SK-N-MC (cell line): ENCODE measurements around the gene ZRSR2.
"Not testable (repeated sequence)": the region's sequence is repeated elsewhere in the genome, so short reads cannot be mapped to it uniquely, and the experiment has no call there.

Experiments used
- DNase-seq: peaks from one replicate; pipeline ENCODE4 v3.0.0-alpha.2; 2011; ENCODE audit warnings: low read depth, low spot score
- H3K27ac ChIP-seq: fragments of 200-600 bp; sonication (generic); 2 replicates; pipeline ENCODE4 v1.5.1; 2016; ENCODE audit warnings: mixed run types
- H3K36me3 ChIP-seq: fragments of 200-600 bp; sonication (generic); 2 replicates; pipeline ENCODE4 v1.6.1; 2017; ENCODE audit warnings: antibody characterized with exemption, low read length, mixed read lengths; ENCODE audit not compliant: insufficient read depth
- H3K4me3 ChIP-seq: fragments of 200-600 bp; sonication (generic); 2 replicates; pipeline ENCODE4 v1.5.1; 2016
- H3K9ac ChIP-seq: fragments of 200-600 bp; sonication (generic); 2 replicates; pipeline ENCODE4 v1.8.0; 2017; ENCODE audit warnings: mixed run types, mixed read lengths; ENCODE audit not compliant: insufficient read length
- H3K9me3 ChIP-seq: fragments of 200-600 bp; sonication (generic); 2 replicates; pipeline ENCODE4 v1.6.1; 2017; ENCODE audit warnings: low read depth, mild to moderate bottlenecking, antibody characterized with exemption, low read length, moderate library complexity, mixed read lengths
- EZH2 ChIP-seq: fragments of 200-600 bp; sonication (generic); IDR thresholded peaks from one replicate; pipeline ENCODE4 v1.6.1; 2017; ENCODE audit warnings: antibody characterized with exemption
- FOXP2 ChIP-seq: optimal IDR thresholded peaks from 2 replicates; pipeline ENCODE3; 2011; ENCODE audit warnings: mild to moderate bottlenecking, moderate library complexity; ENCODE audit not compliant: insufficient read depth; ENCODE audit errors: extremely low read length, control extremely low read depth
- POLR2AphosphoS5 ChIP-seq: IDR thresholded peaks from 2 replicates; pipeline ENCODE4 v1.6.1; 2012; ENCODE audit warnings: mild to moderate bottlenecking, low read depth, low read length, borderline replicate concordance

ZRSR2 gene

GRCh38 chrX:15789979-15790768 is at the start of gene ZRSR2:
Gene ZRSR2, plus strand, starts transcription at chrX:15790484. Its CDS starts 12 bp downstream, at chrX:15790496.
- TF ChIP-seq EZH2 = no peak
- peak; percentile 93 for TF ChIP-seq POLR2AphosphoS5
- H3K36me3 ChIP-seq = peaks cover 4% of the 10 kb centered on the region; the same call in 1 of the 2 replicates
- peak within 1 kb of the TSS; percentile 91 for H3K4me3 ChIP-seq
- no peak within 1 kb of the TSS for H3K27ac ChIP-seq
- DNase-seq = peak; percentile 3
- no peaks in the 10 kb centered on the region for H3K9me3 ChIP-seq
- H3K9ac ChIP-seq = peak within 1 kb of the TSS; percentile 81

DNA sequence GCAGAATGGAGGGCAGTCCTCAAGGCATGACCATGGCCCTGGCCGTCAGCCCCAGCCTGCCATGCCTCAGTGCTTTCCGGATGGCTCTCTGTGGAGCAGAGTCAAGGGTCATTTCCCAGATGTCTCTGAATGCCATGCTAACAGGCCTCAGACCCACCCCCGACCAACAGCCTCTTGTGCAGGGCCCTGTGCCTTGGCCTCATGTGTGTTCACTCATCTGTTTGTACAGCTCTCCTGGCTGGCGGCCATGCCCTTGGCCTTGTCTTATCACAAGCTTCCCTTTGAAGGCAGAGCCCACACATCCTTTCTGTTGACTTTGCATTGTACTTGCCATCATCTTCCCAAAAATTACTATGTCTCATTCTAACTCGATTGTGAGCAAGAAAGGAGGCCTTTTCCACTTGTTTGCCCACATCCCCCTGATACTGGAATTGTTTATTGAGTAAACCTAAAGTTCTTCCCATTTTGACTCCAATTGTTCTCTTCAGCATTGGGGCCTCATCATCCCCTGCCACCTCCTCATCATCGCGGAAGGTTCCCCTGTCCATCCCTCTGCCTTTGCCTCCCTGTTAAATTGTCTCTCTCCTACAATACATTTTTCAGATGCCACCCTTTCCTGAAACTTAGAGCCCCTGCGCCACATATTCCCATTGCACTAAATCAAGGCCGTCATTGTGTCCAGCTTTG is 46.0 kb upstream of the ZRSR2 start:
- H3K27ac ChIP-seq = no peak overlapping the region
- TF ChIP-seq POLR2AphosphoS5 (no peak), EZH2 (no peak), FOXP2 (no peak)
- H3K9ac ChIP-seq = no peak overlapping the region
- H3K4me3 ChIP-seq = no peak overlapping the region
- H3K36me3 ChIP-seq = no peaks in the 10 kb centered on the region
- H3K9me3 ChIP-seq = no peaks in the 10 kb centered on the region
- DNase-seq = no peak

- no peak overlapping the region for H3K4me3 ChIP-seq
- peak; percentile 26 for DNase-seq
- TF ChIP-seq POLR2AphosphoS5 = no peak
- H3K9ac ChIP-seq = no peak overlapping the region
- no peaks in the 10 kb centered on the region for H3K36me3 ChIP-seq
- no peaks in the 10 kb centered on the region for H3K9me3 ChIP-seq
- H3K27ac ChIP-seq = no peak overlapping the region
These were observed 45.1 kb upstream of the ZRSR2 start for GRCh38 chrX:15745179-15745578.

- H3K9ac ChIP-seq, H3K4me3 ChIP-seq, H3K27ac ChIP-seq, DNase-seq, H3K9me3 ChIP-seq, H3K36me3 ChIP-seq: not testable (repeated sequence)
These were observed 43.6 kb upstream of the ZRSR2 start for GRCh38 chrX:15746651-15747050.

- Histone ChIP-seq H3K36me3 (no peaks in the 10 kb centered on the region), H3K9ac (no peak overlapping the region), H3K27ac (no peak overlapping the region), H3K4me3 (no peak overlapping the region), H3K9me3 (no peaks in the 10 kb centered on the region)
- no peak for DNase-seq
- no peak for TF ChIP-seq EZH2
- TF ChIP-seq POLR2AphosphoS5 = no peak
- no peak for TF ChIP-seq FOXP2
These were observed 42.6 kb upstream of the ZRSR2 start for GRCh38 chrX:15747626-15748173.

DNA sequence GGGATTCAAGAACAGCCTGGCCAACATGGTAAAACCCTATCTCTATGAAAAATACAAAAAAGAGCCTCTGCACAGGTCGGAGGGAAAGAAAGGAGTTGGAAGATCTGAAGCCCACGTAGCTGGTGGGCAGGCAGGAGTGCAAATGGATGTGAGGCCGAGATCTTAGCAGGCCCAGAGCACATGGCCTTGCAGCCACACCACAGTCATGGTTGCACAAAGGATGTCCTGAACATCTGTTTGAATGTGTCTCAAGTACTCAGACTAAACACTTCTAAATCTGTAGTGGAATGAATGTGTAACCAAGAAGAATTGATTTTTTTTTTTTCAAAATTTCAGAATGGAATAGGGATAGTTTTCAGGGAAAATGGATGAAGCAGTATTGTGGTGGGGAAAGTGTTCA is 41.4 kb upstream of the ZRSR2 start:
- TF ChIP-seq EZH2 = no peak
- TF ChIP-seq FOXP2 = no peak
- TF ChIP-seq POLR2AphosphoS5 = no peak
- H3K4me3 ChIP-seq = no peak overlapping the region
- H3K9ac ChIP-seq = no peak overlapping the region
- no peak overlapping the region for H3K27ac ChIP-seq
- H3K36me3 ChIP-seq = no peaks in the 10 kb centered on the region
- DNase-seq = no peak
- H3K9me3 ChIP-seq = no peaks in the 10 kb centered on the region

DNA sequence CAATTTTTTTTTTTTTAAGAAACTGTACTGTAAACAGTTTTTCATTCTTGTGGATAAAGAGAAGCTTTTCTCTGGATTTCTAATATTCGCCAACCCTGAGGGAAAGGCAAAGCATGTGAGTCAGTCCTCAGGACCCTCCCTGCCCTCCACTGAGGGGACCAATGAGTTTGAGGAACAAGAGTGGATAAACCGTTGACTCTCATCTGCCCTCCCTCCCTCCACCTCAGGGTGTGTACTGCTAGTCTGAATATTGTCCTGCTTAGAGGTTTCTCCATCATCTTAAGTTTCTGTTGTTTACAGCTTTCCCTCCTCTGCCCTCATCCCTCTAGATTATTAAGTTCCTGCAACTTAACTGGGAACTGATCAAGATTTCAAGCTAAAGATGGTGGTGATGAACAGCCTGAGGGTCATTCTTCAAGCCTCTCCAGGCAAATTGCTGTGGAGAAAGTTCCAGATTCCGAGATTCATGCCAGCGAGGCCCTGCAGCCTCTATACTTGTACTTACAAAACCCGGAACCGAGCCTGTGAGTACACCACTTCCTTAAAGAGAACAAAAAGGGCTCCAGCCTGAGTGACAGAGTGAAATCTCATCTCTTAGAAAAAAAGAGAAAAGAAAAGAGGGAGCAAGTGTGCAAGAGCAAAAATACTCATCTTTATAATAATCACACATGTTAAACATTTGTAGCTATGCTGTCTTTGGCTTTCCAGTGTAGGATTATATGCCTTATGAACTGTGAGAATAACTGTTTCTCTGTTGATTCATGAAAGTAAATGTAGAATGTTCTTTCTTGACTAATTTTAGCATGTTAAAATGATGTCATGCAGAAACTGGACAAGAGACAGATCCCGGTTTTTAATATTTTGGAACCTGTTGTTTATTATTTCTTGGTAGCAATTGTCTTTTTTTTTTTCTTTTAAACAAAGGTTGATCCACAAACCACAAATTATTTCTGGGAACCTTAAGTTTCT is 40.4 kb upstream of the ZRSR2 start:
- Histone ChIP-seq H3K9ac (no peak overlapping the region), H3K27ac (peak overlapping the region; percentile 25; the same call in 1 of the 2 replicates), H3K36me3 (no peaks in the 10 kb centered on the region), H3K4me3 (no peak overlapping the region), H3K9me3 (no peaks in the 10 kb centered on the region)
- TF ChIP-seq EZH2 (no peak), FOXP2 (no peak)
- no peak for DNase-seq

DNA sequence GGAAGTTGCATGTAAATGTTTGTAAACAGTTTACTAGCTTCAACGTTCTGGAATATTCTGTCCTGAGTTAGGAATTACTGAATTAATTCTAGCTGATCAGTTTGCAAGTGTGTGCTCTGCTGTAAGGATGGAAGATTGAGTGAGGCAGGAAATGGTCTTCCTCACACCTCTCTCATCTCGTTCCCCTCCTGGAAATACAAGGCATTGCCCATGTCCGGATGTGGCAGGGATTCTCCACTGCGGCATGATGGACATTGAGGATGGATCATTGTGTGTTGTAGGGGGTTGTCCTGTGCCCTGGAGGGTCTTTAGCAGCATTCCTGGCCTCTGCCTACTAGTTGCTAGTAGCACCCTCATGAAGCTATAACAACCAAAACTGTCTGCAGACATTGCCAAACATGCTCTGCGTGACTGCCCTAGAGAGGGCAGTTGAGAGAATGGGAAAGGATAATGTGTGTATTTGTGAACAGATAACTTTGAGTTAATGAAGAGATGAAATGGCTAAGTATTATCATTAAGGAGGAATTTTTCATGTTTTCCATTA is 39.6 kb upstream of the ZRSR2 start:
- TF ChIP-seq FOXP2 (no peak), EZH2 (no peak), POLR2AphosphoS5 (no peak)
- no peak overlapping the region for H3K4me3 ChIP-seq
- no peaks in the 10 kb centered on the region for H3K36me3 ChIP-seq
- no peak overlapping the region for H3K9ac ChIP-seq
- H3K27ac ChIP-seq = no peak overlapping the region
- no peak for DNase-seq
- no peaks in the 10 kb centered on the region for H3K9me3 ChIP-seq
